Measurements from ENCODE around the gene ACADS.
"Not testable (repeated sequence)": the region's sequence is repeated elsewhere in the genome, so short reads cannot be mapped to it uniquely, and the experiment has no call there.

ACADS gene

GRCh38 chr12:120732198-120732597 is 6.6 kb downstream of the ACADS start:
- DNase-seq (ENCODE audit: low read depth) = not testable (repeated sequence)

DNA sequence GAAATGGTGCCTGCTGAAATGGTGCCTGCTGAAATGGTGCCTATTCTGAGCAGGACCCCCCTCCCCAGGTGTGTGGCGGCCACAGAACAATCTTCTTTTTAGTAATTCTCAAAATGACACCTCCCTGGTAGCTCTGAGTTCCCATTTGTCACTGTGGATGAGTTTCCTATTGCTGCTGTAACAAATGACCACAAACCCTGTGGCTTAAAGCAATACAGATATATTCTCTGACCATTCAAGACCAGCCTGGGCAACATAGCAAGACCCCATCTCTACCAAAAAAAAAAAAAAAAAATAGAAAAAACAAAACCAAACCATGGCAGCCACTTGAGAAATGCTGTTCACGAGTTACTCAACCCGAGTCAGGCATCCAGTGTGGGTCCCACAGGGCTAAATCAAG is 7.9 kb downstream of the ACADS start:
- DNase-seq (ENCODE audit: low read depth) = no peak

- DNase-seq (ENCODE audit: low read depth) = no peak
These were observed 8.6 kb downstream of the ACADS start for GRCh38 chr12:120734210-120734609.

DNA sequence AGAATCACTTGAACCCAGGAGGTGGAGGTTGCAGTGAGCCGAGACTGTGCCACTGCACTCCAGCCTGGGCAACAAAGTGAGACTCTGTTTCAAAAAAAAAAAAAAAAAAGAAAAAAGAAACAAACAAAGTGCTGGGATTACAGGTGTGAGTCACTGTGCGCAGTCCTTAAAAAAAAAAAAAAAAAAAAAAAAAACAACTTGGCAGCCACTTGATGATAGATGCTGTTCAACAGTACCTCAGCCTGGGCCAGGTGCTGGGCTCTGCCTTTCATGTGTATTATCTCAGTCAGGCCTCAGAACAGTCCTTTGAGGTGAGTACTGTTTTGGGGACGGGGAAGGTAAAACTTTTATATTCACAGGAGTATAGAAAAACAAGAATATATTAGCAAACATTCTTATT is 9.6 kb downstream of the ACADS start:
- DNase-seq (ENCODE audit: low read depth) = no peak

GRCh38 chr12:120736404-120737331 is 11.0 kb downstream of the ACADS start:
- DNase-seq (ENCODE audit: low read depth) = no peak

DNA sequence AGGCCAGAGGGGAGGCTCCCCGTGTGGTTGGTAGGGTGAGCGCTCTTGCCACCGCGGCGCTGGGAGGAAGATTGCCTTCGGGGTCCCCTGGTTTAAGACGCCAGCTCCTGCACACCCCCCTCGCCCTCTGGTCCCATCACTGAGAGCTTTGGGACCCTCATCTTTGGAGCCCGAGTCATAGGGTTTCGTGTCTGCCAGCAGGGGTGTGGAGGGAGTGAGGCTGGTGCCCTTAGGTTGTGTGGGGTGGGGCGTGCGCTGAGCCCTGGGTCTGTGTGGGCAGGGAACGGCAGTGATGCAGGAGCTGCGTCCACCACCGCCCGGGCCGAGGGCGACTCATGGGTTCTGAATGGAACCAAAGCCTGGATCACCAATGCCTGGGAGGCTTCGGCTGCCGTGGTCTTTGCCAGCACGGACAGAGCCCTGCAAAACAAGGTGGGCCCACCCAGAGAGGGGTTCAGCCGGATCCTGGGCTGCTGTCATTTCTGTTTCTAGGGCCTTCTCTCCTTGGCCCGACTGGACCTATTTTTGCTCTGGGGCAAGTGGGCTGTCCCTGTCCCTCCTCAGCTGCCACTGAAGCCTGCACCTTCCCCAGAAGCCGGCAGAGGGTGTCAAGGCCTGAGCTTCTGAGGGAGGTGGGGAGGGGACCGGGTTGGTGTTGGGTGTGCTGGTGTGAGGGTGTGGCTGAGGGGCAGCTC is 12.1 kb downstream of the ACADS start:
- DNase-seq (ENCODE audit: low read depth) = no peak

DNA sequence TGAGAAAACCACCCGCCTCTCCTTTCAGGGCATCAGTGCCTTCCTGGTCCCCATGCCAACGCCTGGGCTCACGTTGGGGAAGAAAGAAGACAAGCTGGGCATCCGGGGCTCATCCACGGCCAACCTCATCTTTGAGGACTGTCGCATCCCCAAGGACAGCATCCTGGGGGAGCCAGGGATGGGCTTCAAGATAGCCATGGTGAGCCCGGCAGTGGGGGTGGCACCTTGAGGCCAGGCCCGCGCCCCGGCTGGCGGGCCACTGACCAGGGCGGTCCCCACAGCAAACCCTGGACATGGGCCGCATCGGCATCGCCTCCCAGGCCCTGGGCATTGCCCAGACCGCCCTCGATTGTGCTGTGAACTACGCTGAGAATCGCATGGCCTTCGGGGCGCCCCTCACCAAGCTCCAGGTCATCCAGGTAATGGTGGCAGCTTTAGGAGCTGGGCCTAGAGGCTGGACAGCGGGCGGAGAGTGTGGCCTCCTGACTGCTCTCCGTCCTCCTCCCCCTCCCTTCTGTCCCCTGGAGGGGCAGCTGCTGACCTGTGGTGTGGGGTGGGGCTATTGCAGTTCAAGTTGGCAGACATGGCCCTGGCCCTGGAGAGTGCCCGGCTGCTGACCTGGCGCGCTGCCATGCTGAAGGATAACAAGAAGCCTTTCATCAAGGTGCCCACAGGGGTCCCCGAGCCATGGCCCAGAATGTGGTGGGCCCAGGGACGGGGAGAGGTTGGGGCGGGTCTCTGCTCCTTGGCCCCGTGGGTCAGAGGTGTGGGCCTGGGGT is 12.8 kb downstream of the ACADS start:
- DNase-seq (ENCODE audit: low read depth) = no peak

GRCh38 chr12:120739031-120739762 is 13.6 kb downstream of the ACADS start:
- no peak for DNase-seq (ENCODE audit: low read depth)

GRCh38 chr12:120739821-120740613 is 14.4 kb downstream of the ACADS start:
- no peak for DNase-seq (ENCODE audit: low read depth)

DNA sequence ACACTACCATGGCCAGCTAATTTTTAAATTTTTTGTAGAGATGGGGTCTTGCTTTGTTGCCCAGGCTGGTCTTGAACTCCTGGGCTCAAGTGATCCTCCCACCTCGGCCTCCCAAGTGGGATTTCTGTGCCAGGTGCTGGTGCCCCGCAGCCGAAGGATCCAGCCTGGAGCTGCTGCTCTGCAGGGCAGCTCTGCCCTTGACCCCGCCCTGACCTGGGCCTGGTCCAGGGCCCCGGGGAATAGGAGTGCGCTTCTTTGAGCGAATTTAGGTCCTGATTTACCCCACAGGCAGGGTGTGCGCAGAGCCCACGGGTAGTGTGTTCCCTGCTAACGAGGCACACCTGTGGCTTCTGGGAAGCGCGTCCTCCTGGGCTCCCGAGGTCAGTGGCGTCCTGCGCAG is 15.2 kb downstream of the ACADS start:
- DNase-seq (ENCODE audit: low read depth) = no peak

- DNase-seq (ENCODE audit: low read depth) = no peak
These were observed 16.1 kb downstream of the ACADS start for GRCh38 chr12:120741476-120742421.

DNA sequence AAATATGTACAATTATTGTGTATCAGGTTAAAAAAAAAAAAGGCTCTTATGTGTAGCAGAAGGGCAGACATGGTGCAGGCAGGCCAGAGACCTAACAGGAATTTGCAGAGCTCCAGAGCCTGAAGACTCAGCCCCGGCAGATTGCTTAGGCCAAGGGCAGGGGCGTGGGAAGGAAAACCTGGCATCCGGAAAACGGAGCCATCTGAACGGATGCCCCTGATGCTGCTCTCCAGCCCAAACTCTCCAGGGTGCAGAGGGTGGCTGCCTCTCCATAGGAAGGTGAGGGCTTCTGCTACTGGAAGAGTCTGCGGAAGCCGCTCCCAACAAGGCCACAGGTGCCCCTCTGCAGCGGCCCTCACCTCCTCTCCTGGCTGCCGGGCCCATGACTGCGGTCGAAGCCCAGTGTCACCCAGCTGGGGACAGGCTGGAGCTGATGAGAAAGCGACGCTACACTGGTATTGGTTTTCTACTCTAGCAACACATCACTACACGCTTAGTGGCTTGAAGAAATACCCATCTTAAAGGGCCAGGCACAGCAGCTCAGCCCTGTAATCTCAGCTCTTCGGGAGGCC is 19.4 kb downstream of the ACADS start:
- DNase-seq (ENCODE audit: low read depth) = no peak

- DNase-seq (ENCODE audit: low read depth) = no peak
These were observed 22.6 kb downstream of the ACADS start for GRCh38 chr12:120748242-120748641.

DNA sequence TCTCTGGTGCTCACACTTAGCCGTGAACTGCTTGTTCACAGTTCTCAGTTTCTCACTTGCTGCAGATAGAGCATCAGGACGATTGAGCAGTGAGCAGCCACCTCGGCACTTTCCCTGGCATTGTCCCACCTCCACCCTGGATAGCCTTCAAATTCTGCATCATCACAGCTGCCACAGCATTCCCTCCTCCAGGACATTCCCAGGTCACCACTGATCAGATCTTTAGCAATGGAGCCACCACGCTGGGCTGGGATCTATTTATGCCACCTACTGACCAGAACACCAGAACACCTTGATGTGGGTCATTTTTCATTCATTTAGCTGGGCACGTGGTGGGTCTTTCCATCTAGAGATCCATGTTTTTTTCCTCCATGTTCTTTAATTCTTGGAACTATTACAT is 23.6 kb downstream of the ACADS start:
- DNase-seq (ENCODE audit: low read depth) = no peak

DNA sequence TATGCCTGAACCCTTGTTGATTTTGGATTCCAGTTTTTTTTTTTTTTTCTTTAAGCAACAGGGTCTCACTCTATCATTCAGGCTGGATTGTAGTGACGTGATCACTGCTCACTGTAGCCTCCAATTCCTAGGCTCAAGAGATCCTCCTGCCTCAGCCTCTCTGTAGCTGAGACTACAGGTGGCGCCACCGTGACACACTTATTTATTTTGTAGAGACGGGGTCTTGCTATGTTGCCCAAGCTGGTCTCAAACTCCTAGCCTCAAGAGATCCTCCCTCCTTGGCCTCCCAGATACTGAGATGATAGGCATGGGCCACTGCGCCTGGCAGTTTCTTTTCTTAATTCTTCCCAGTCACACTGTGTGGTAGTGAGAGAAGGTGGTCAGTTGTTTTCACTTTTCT is 25.2 kb downstream of the ACADS start:
- DNase-seq (ENCODE audit: low read depth) = no peak

- no peak for DNase-seq (ENCODE audit: low read depth)
These were observed 25.8 kb downstream of the ACADS start for GRCh38 chr12:120751389-120751788.

- DNase-seq (ENCODE audit: low read depth) = no peak
These were observed 29.2 kb downstream of the ACADS start for GRCh38 chr12:120754792-120755191.

DNA sequence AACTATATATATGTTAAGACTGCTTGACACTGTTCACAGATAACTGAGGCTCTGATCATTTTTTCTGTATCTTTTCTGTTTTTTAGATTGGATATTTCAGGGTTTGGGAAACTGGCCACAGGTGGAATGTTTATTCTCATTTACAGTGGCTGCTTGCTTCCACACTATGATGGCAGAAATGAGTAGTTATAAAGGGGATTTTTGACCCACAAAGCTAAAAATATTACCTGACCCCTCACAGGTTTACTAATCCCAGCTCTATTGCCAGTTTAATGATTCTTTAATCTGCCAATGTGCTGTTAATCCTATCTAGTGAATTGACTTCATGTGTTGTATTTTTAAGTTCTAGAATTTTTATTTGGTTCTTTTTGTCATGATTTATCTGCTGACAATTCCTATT is 29.6 kb downstream of the ACADS start:
- DNase-seq (ENCODE audit: low read depth) = no peak

- no peak for DNase-seq (ENCODE audit: low read depth)
These were observed 31.7 kb downstream of the ACADS start for GRCh38 chr12:120757226-120757742.

Measured in stimulated activated CD4-positive, alpha-beta T cell treated with anti-CD3 and anti-CD28 coated beads, Interleukin-2, amount 100 ng/mL, for 4 hours (primary cell).